Left lung (tissue), 10 donors: Measurements from ENCODE around the gene MAML1. TPM values are rescaled to one million over a fixed set of nuclear protein-coding genes. Genes with fewer than 3 reads are reported as not detected.
A peak's percentile ranks its signal among the peaks of the same experiment; 100 is the strongest.

ENCODE experiments used
- ATAC-seq: fragments of 200-7000 bp; cut with Tn5 transposase; one replicate; pipeline ENCODE4 v1.9.1; 2020; ENCODE audit warnings: moderate library complexity
- DNase-seq, 4 donors: peaks; one replicate each; pipeline ENCODE4 v3.0.0-alpha.2; 2013 to 2020
- H3K27ac ChIP-seq, 2 donors: fragments of 200-600 bp; sonication (generic) in 1 of 2; one replicate each; pipeline versions ENCODE4 v1.5.0 to v1.8.0; 2020 to 2021
- H3K27me3 ChIP-seq, 2 donors: fragments of 200-600 bp; sonication (generic) in 1 of 2; one replicate each; pipeline versions ENCODE4 v1.5.0 to v1.8.0; 2020 to 2021
- H3K36me3 ChIP-seq, 2 donors: fragments of 200-600 bp; sonication (generic) in 1 of 2; one replicate each; pipeline versions ENCODE4 v1.5.0 to v1.8.0; 2020 to 2021
- H3K4me1 ChIP-seq, 2 donors: fragments of 200-600 bp; one replicate each; pipeline ENCODE4 v1.8.0; 2021
- H3K4me3 ChIP-seq, 2 donors: fragments of 200-600 bp; sonication (generic) in 1 of 2; one replicate each; pipeline versions ENCODE4 v1.5.0 to v1.8.0; 2020 to 2021; ENCODE audit warnings: mild to moderate bottlenecking in 1 of 2
- H3K9me3 ChIP-seq, 2 donors: fragments of 200-600 bp; sonication (generic) in 1 of 2; one replicate each; pipeline versions ENCODE4 v1.5.0 to v1.8.0; 2020 to 2021
- CTCF ChIP-seq, 2 donors: fragments of 200-600 bp; sonication (generic) in 1 of 2; IDR thresholded peaks; one replicate each; pipeline versions ENCODE4 v1.5.0 to v1.8.0; 2021; ENCODE audit warnings: antibody characterized with exemption in 2 of 2
- intact Hi-C, 2 donors: fragments of 100-400 bp; cut with DNase I; formaldehyde crosslinking; loops; one replicate each; pipeline versions ENCODE4 v1.11.2 to v1.14.2; 2022
- polyA plus RNA-seq, 6 donors: library from polyadenylated mRNA; unstranded; fragments of 120-200 nt; gene quantifications; one replicate each; pipeline ENCODE4 v1.2.1, GENCODE V29; 2013; ENCODE audit not compliant: insufficient read length in 6 of 6
- total RNA-seq, 2 donors: library from RNA; stranded (reverse); fragmentation: NEBNext Ultra II Directional; extraction: Animal tissue kit (Norgen Biotek cat#: 25700); gene quantifications; one replicate each; pipeline ENCODE4 v1.2.1, GENCODE V29; 2021
- donor health status: DM: no; HTN: yes; CAD: no.
- donor health status: DM: no; HTN: no; CAD: no.

The MAML1 gene
- total and polyA plus RNA-seq, 8 donors: 23.8 to 48.1 (median 43.9) TPM

- ATAC-seq (no peak), DNase-seq (no peak)
- TF ChIP-seq CTCF (IDR thresholded peaks at IDR 0.05): no peak
- H3K36me3 ChIP-seq: no peaks in the 10 kb centered on the region
- H3K27ac ChIP-seq: peak overlapping the region in 1 of 2 donors; percentile 66
- H3K9me3 ChIP-seq: no peaks in the 10 kb centered on the region
- H3K4me1 ChIP-seq: peaks cover 31 to 85% of the 10 kb centered on the region in 2 donors
- no peaks in the 10 kb centered on the region for H3K27me3 ChIP-seq
- H3K4me3 ChIP-seq: no peak overlapping the region
- intact Hi-C loops: no loop called here
Measured at GRCh38 chr5:179758955-179759354, 26.3 kb downstream of the MAML1 start.

- Histone ChIP-seq H3K9me3 (no peaks in the 10 kb centered on the region), H3K36me3 (no peaks in the 10 kb centered on the region), H3K4me1 (peaks cover 25 to 85% of the 10 kb centered on the region in 2 donors), H3K27ac (peak overlapping the region in 1 of 2 donors; percentile 66), H3K27me3 (no peaks in the 10 kb centered on the region), H3K4me3 (no peak overlapping the region)
- DNase-seq: peak in 1 of 4 donors; percentile 37
- intact Hi-C loops: loop anchor here in 1 of 2 donors (5.0 to 10.0 kb wide), 2 partner anchors 37 to 145 kb away; partner anchors contain the start of gene TBC1D9B
- ATAC-seq: no peak
- TF ChIP-seq CTCF (IDR thresholded peaks at IDR 0.05): no peak
Measured at GRCh38 chr5:179759581-179760551, 27.2 kb downstream of the MAML1 start.

GRCh38 chr5:179762079-179762780, 29.6 kb downstream of the MAML1 start:
- peak overlapping the region; percentile 5 to 55 for H3K27ac ChIP-seq
- intact Hi-C loops: loop anchor here in 1 of 2 donors (5.0 to 10.0 kb wide), 2 partner anchors 35 to 143 kb away; partner anchors contain the start of gene TBC1D9B
- DNase-seq (peak in 1 of 4 donors; percentile 33), ATAC-seq (peak; percentile 6)
- no peak for TF ChIP-seq CTCF (IDR thresholded peaks at IDR 0.05)
- peaks cover 0 to 22% of the 10 kb centered on the region in 2 donors for H3K36me3 ChIP-seq
- no peaks in the 10 kb centered on the region for H3K9me3 ChIP-seq
- H3K4me1 ChIP-seq: peaks cover 25 to 98% of the 10 kb centered on the region in 2 donors
- H3K4me3 ChIP-seq: no peak overlapping the region
- H3K27me3 ChIP-seq: no peaks in the 10 kb centered on the region

GRCh38 chr5:179762781-179763176, 30.2 kb downstream of the MAML1 start:
- no peak overlapping the region for H3K4me3 ChIP-seq
- no peak for DNase-seq
- peak overlapping the region; percentile 5 to 55 for H3K27ac ChIP-seq
- no peak for TF ChIP-seq CTCF (IDR thresholded peaks at IDR 0.05)
- no peaks in the 10 kb centered on the region for H3K27me3 ChIP-seq
- H3K36me3 ChIP-seq: peaks cover 0 to 28% of the 10 kb centered on the region in 2 donors
- ATAC-seq: peak; percentile 3
- no peaks in the 10 kb centered on the region for H3K9me3 ChIP-seq
- intact Hi-C loops: loop anchor here in 1 of 2 donors (5.0 to 10.0 kb wide), 2 partner anchors 35 to 142 kb away; partner anchors contain the start of gene TBC1D9B
- H3K4me1 ChIP-seq: peaks cover 25 to 99% of the 10 kb centered on the region in 2 donors
